Liver (tissue), 3 donors: Measurements from ENCODE around the gene RAPGEF2.

ENCODE experiments used
- CTCF ChIP-seq: fragments of 150-350 bp; IDR thresholded peaks from 2 replicates; pipeline ENCODE4 v1.5.1; 2017; ENCODE audit warnings: improper control_type of control experiment, low read depth, low read length; ENCODE audit not compliant: missing input control
- GABPA ChIP-seq, 2 donors: IDR thresholded peaks in 1 of 2; conservative IDR thresholded peaks in 1 of 2; 2 replicates each; pipeline ENCODE4 v1.6.1; 2016; ENCODE audit warnings: antibody characterized with exemption in 2 of 2, mild to moderate bottlenecking in 1 of 2, moderate library complexity in 1 of 2
- HNF4G ChIP-seq: IDR thresholded peaks from 2 replicates; pipeline ENCODE4 v1.6.1; 2016; ENCODE audit warnings: antibody characterized with exemption
- MAX ChIP-seq: IDR thresholded peaks from 2 replicates; pipeline ENCODE4 v1.6.1; 2016; ENCODE audit warnings: antibody characterized with exemption
- NR2F2 ChIP-seq: IDR thresholded peaks from 2 replicates; pipeline ENCODE4 v1.6.1; 2016; ENCODE audit warnings: antibody characterized with exemption
- RAD21 ChIP-seq, 2 donors: IDR thresholded peaks; 2 replicates each; pipeline ENCODE4 v1.6.1; 2016; ENCODE audit warnings: antibody characterized with exemption in 2 of 2, mild to moderate bottlenecking in 2 of 2
- REST ChIP-seq: IDR thresholded peaks from 2 replicates; pipeline ENCODE4 v1.6.1; 2016; ENCODE audit warnings: antibody characterized with exemption, mild to moderate bottlenecking
- RXRA ChIP-seq, 2 donors: IDR thresholded peaks; 2 replicates each; pipeline ENCODE4 v1.6.1; 2017 to 2018; ENCODE audit warnings: antibody characterized with exemption in 2 of 2, mild to moderate bottlenecking in 1 of 2
- SP1 ChIP-seq: IDR thresholded peaks from 2 replicates; pipeline ENCODE4 v1.6.1; 2018; ENCODE audit warnings: antibody characterized with exemption, mild to moderate bottlenecking
- TAF1 ChIP-seq: conservative IDR thresholded peaks from 2 replicates; pipeline ENCODE4 v1.6.1; 2016; ENCODE audit warnings: antibody characterized with exemption, mild to moderate bottlenecking
- YY1 ChIP-seq: IDR thresholded peaks from 2 replicates; pipeline ENCODE4 v1.6.1; 2016; ENCODE audit warnings: antibody characterized with exemption, mild to moderate bottlenecking
- ZBTB33 ChIP-seq: IDR thresholded peaks from 2 replicates; pipeline ENCODE4 v1.6.1; 2016; ENCODE audit warnings: antibody characterized with exemption
- donor health status: healthy.
- donor health status: healthy.

- TF ChIP-seq CTCF: no peak
- no peak for TF ChIP-seq RAD21 (IDR thresholded peaks at IDR 0.05)
- TF ChIP-seq REST: no peak
- no peak for TF ChIP-seq TAF1
- TF ChIP-seq ZBTB33: no peak
- TF ChIP-seq MAX: no peak
- no peak for TF ChIP-seq SP1
- TF ChIP-seq NR2F2: no peak
- TF ChIP-seq YY1: no peak
- no peak for TF ChIP-seq GABPA (IDR thresholded peaks at IDR 0.05 in 1 of 2, conservative IDR thresholded peaks at IDR 0.05 in 1 of 2)
- TF ChIP-seq HNF4G: no peak
- TF ChIP-seq RXRA (IDR thresholded peaks at IDR 0.05): no peak
Observed at GRCh38 chr4:159105761-159106243, 2.9 kb downstream of the RAPGEF2 start.
